Measurements from ENCODE around the gene ELF1. TPM values are rescaled to one million over a fixed set of nuclear protein-coding genes. Genes with fewer than 3 reads are reported as not detected.

The ELF1 gene
- polyA plus RNA-seq, 1 experiment, result 46.8 TPM

GRCh38 chr13:41015920-41016319 lies 3.2 kb downstream of the ELF1 start:
- ChIA-PET CTCF (no interaction called here), POLR2A (no interaction called here)
- DNase-seq (ENCODE audit: low read depth, low spot score), result no peak
- H3K27ac ChIP-seq (ENCODE audit: low read depth, low read length), result no peak overlapping the region
- no peaks in the 10 kb centered on the region for H3K27me3 ChIP-seq (ENCODE audit: control insufficient read depth, insufficient read depth, low read length)
- no peaks in the 10 kb centered on the region for H3K9me3 ChIP-seq (ENCODE audit: control insufficient read depth, insufficient read depth, low read length)
- H3K4me3 ChIP-seq (ENCODE audit: low read depth, low read length), result no peak overlapping the region
- no peak for TF ChIP-seq CTCF (IDR thresholded peaks at IDR 0.05; ENCODE audit: low read depth, low read length)

GRCh38 chr13:41013835-41014234 lies 5.3 kb downstream of the ELF1 start:
- no peaks in the 10 kb centered on the region for H3K27me3 ChIP-seq (ENCODE audit: control insufficient read depth, insufficient read depth, low read length)
- DNase-seq (ENCODE audit: low read depth, low spot score), result no peak
- TF ChIP-seq CTCF (IDR thresholded peaks at IDR 0.05; ENCODE audit: low read depth, low read length), result no peak
- no peak overlapping the region for H3K4me3 ChIP-seq (ENCODE audit: low read depth, low read length)
- H3K27ac ChIP-seq (ENCODE audit: low read depth, low read length), result no peak overlapping the region
- no peaks in the 10 kb centered on the region for H3K9me3 ChIP-seq (ENCODE audit: control insufficient read depth, insufficient read depth, low read length)
- ChIA-PET POLR2A (no interaction called here), CTCF (interaction anchor here (1.1 kb wide), 1 partner anchor 46 kb away, joined by 3 read pairs; no protein-coding TSS in a partner anchor)

DNA sequence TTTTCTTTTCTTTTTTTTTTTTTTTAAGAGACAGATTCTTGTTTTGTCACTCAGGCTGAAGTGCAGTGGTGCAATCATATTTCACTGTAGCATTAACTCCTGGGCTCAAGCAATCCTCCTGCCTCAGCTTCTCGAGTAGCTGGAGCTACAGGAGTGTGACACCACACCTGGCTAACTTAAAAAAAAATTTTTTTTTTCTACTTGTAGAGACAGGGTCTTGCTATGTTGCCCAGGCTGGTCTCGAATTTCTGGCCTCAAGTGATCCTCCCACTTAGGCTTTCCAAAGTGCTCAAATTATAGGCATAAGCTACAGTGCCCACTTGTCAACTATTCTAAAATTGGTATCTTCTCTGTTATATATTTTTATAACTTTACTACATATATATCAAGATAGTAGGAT lies 6.6 kb downstream of the ELF1 start:
- Histone ChIP-seq H3K4me3 (ENCODE audit: low read depth, low read length) (no peak overlapping the region), H3K27me3 (ENCODE audit: control insufficient read depth, insufficient read depth, low read length) (no peaks in the 10 kb centered on the region), H3K27ac (ENCODE audit: low read depth, low read length) (no peak overlapping the region), H3K9me3 (ENCODE audit: control insufficient read depth, insufficient read depth, low read length) (no peaks in the 10 kb centered on the region)
- DNase-seq (ENCODE audit: low read depth, low spot score), result no peak
- TF ChIP-seq CTCF (IDR thresholded peaks at IDR 0.05; ENCODE audit: low read depth, low read length), result no peak
- ChIA-PET POLR2A (no interaction called here), CTCF (interaction anchor here (0.9 to 1.0 kb wide), 2 partner anchors 38 to 235 kb away, joined by 3 read pairs; no protein-coding TSS in a partner anchor)

DNA sequence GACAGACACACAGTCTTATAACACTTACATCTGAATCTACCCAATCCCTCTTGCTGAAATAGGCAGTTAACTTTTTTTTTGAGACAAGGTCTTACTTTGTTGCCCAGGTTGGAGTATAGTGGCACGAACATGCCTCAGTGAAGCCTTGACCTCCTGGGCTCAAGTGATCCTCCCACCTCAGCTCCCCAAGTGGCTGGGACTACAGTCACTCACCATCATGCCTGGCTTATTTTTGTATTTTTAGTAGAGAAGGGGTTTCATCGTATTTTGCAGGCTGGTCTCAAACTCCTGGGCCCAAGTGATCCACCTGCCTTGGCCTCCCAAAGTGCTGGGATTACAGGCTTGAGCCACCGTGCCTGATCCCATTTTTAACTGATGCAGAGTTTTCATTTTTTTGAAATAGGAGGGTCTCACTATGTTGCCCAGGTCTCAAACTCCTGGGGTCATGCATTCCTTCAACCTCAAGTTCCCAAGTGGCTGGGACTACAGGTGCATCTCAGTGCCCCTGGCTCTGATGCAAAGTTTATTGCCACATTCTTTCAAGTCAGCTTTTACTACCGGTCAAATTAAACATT lies 7.6 kb downstream of the ELF1 start:
- H3K9me3 ChIP-seq (ENCODE audit: control insufficient read depth, insufficient read depth, low read length), result no peaks in the 10 kb centered on the region
- no peak overlapping the region for H3K27ac ChIP-seq (ENCODE audit: low read depth, low read length)
- POLR2A ChIA-PET, result no interaction called here
- no peak for DNase-seq (ENCODE audit: low read depth, low spot score)
- H3K27me3 ChIP-seq (ENCODE audit: control insufficient read depth, insufficient read depth, low read length), result no peaks in the 10 kb centered on the region
- no peak overlapping the region for H3K4me3 ChIP-seq (ENCODE audit: low read depth, low read length)
- TF ChIP-seq CTCF (IDR thresholded peaks at IDR 0.05; ENCODE audit: low read depth, low read length), result no peak
- CTCF ChIA-PET, result interaction anchor here (0.6 to 1.2 kb wide), 3 partner anchors 14 to 44 kb away, joined by 3 to 4 read pairs (median 3); no protein-coding TSS in a partner anchor

- Histone ChIP-seq H3K4me3 (ENCODE audit: low read depth, low read length) (no peak overlapping the region), H3K27me3 (ENCODE audit: control insufficient read depth, insufficient read depth, low read length) (no peaks in the 10 kb centered on the region), H3K27ac (ENCODE audit: low read depth, low read length) (no peak overlapping the region), H3K9me3 (ENCODE audit: control insufficient read depth, insufficient read depth, low read length) (no peaks in the 10 kb centered on the region)
- no peak for TF ChIP-seq CTCF (IDR thresholded peaks at IDR 0.05; ENCODE audit: low read depth, low read length)
- DNase-seq (ENCODE audit: low read depth, low spot score), result peak; percentile 37
- CTCF ChIA-PET, result interaction anchor here (0.5 to 0.8 kb wide), 2 partner anchors 45 to 52 kb away, joined by 3 to 4 read pairs; no protein-coding TSS in a partner anchor
- POLR2A ChIA-PET, result no interaction called here
These were observed 10.7 kb downstream of the ELF1 start for GRCh38 chr13:41008349-41008980.
